Panc1 (cell line): Measurements from ENCODE around the gene ATF3. TPM values are rescaled to one million over a fixed set of nuclear protein-coding genes. Genes with fewer than 3 reads are reported as not detected.

ENCODE experiments used
- ATAC-seq: fragments of 200-7000 bp; cut with Tn5 transposase; 2 replicates; pipeline ENCODE4 v1.9.1; 2020; ENCODE audit warnings: mild to moderate bottlenecking, moderate library complexity
- BruUV-seq: library from RNA; stranded (reverse); fragments of 400-500 nt; replicated peaks from 2 replicates; lab custom pipeline; 2021; lab: Mats Ljungman, UMichigan
- CTCF ChIA-PET: fragments of 300-600 bp; sonication (Branson Sonifier 250); formaldehyde crosslinking; loops from one replicate; lab custom pipeline; 2022; ENCODE audit warnings: antibody characterized with exemption; lab: Charles Lee
- POLR2A ChIA-PET: fragments of 300-600 bp; sonication (Branson Sonifier 250); formaldehyde crosslinking; loops from one replicate; lab custom pipeline; 2022; ENCODE audit warnings: antibody characterized with exemption; lab: Charles Lee
- DNase-seq: peaks from one replicate; pipeline ENCODE4 v3.0.0-alpha.2; 2010; ENCODE audit warnings: low read depth, low spot score
- H3K27ac ChIP-seq: 2 replicates; pipeline ENCODE4 v1.5.1; 2011; ENCODE audit warnings: mild to moderate bottlenecking, low read length, inconsistent platforms
- H3K27me3 ChIP-seq: fragments of 200-500 bp; sonication (Bioruptor generic); 2 replicates; pipeline ENCODE4 v1.6.0; 2014; ENCODE audit warnings: low read length, inconsistent platforms; ENCODE audit not compliant: control insufficient read depth, insufficient read depth
- H3K36me3 ChIP-seq: fragments of 200-500 bp; sonication (Bioruptor generic); 2 replicates; pipeline ENCODE4 v1.5.1; 2014; ENCODE audit warnings: inconsistent platforms, mild to moderate bottlenecking, low read length, moderate library complexity; ENCODE audit not compliant: control insufficient read depth, insufficient read depth
- H3K4me1 ChIP-seq: 2 replicates; pipeline ENCODE4 v1.5.1; 2011; ENCODE audit warnings: inconsistent platforms, mild to moderate bottlenecking, low read length, moderate library complexity; ENCODE audit not compliant: control insufficient read depth, insufficient read depth
- H3K4me3 ChIP-seq, 2 experiments: 2 replicates each; pipeline ENCODE4 v1.5.1; 2011 to 2012; ENCODE audit warnings: low read depth in 2 of 2, low read length in 2 of 2, mild to moderate bottlenecking in 2 of 2, inconsistent platforms in 1 of 2, moderate library complexity in 1 of 2
- H3K9me3 ChIP-seq: fragments of 200-500 bp; sonication (Bioruptor generic); 2 replicates; pipeline ENCODE4 v1.5.1; 2014; ENCODE audit warnings: low read depth, mild to moderate bottlenecking, inconsistent platforms, low read length, moderate library complexity; ENCODE audit not compliant: control insufficient read depth, insufficient read depth
- POLR2AphosphoS5 ChIP-seq: IDR thresholded peaks from 2 replicates; pipeline ENCODE4 v1.6.1; 2012; ENCODE audit warnings: mild to moderate bottlenecking, low read depth, low read length, moderate library complexity
- REST ChIP-seq, 2 experiments: IDR thresholded peaks; 2 replicates each; pipeline ENCODE4 v1.6.1; 2011 to 2012; ENCODE audit warnings: low read depth in 2 of 2, control low read depth in 1 of 2, low read length in 1 of 2, mild to moderate bottlenecking in 1 of 2, moderate library complexity in 1 of 2; ENCODE audit not compliant: insufficient read depth in 1 of 2
- SIN3A ChIP-seq: IDR thresholded peaks from 2 replicates; pipeline ENCODE4 v1.6.1; 2012; ENCODE audit warnings: low read depth, mild to moderate bottlenecking, low read length, moderate library complexity, borderline replicate concordance; ENCODE audit not compliant: insufficient read depth
- TCF7L2 ChIP-seq: IDR thresholded peaks from 2 replicates; pipeline ENCODE4 v1.6.1; 2011; ENCODE audit warnings: mild to moderate bottlenecking, low read depth, low read length, inconsistent platforms
- in situ Hi-C: cut with HindIII; loops from 2 replicates; pipeline ENCODE4 v1.10.0; 2016; ENCODE audit warnings: low sequenced_read_pairs, low pct_unique_long_range_greater_than_20kb
- intact Hi-C: fragments of 100-400 bp; cut with micrococcal nuclease; formaldehyde crosslinking; loops from one replicate; pipeline ENCODE4 v1.10.0; 2022; ENCODE audit not compliant: unreplicated experiment
- total RNA-seq: library from RNA; stranded (reverse); gene quantifications from one replicate; pipeline ENCODE4 v1.2.1, GENCODE V29; 2021; ENCODE audit not compliant: unreplicated experiment
- TF ChIP-seq, protein P1 (sequence below): fragments of 450-650 bp; IDR thresholded peaks from 2 replicates; pipeline ENCODE4 v1.5.1; 2017; ENCODE audit warnings: mild to moderate bottlenecking

Gene ATF3
- total RNA-seq, 1 experiment from 2014 or later: 13.3 TPM

GRCh38 chr1:212666116-212666775, 57.7 kb downstream of the ATF3 start:
- in situ Hi-C loops: no loop called here
- no peaks in the 10 kb centered on the region for H3K9me3 ChIP-seq

More at GRCh38 chr1:212666116-212666775, 57.7 kb downstream of the ATF3 start:
- no peaks in the 10 kb centered on the region for H3K36me3 ChIP-seq
- ATAC-seq (no peak), DNase-seq (no peak)
- H3K4me3 ChIP-seq: no peak overlapping the region; a peak in 1 of 4 replicates
- ChIA-PET CTCF (interaction anchor here (1.0 to 1.5 kb wide), 5 partner anchors 32 to 83 kb away, joined by 3 to 13 read pairs (median 5); no protein-coding TSS in a partner anchor), POLR2A (no interaction called here)
- H3K27ac ChIP-seq: no peak overlapping the region
- intact Hi-C loops: loop anchor here (10.0 kb wide), 2 partner anchors 49 to 191 kb away; no protein-coding TSS in a partner anchor
- H3K4me1 ChIP-seq: no peaks in the 10 kb centered on the region
- H3K27me3 ChIP-seq: no peaks in the 10 kb centered on the region
- TF ChIP-seq SIN3A: no peak
- no peak for TF ChIP-seq REST (IDR thresholded peaks at IDR 0.05; ENCODE audit: insufficient read depth in 1 of 2, low read depth in 2 of 2, low read length in 1 of 2)
- no peak for TF ChIP-seq TCF7L2
- TF ChIP-seq, protein P1, sequence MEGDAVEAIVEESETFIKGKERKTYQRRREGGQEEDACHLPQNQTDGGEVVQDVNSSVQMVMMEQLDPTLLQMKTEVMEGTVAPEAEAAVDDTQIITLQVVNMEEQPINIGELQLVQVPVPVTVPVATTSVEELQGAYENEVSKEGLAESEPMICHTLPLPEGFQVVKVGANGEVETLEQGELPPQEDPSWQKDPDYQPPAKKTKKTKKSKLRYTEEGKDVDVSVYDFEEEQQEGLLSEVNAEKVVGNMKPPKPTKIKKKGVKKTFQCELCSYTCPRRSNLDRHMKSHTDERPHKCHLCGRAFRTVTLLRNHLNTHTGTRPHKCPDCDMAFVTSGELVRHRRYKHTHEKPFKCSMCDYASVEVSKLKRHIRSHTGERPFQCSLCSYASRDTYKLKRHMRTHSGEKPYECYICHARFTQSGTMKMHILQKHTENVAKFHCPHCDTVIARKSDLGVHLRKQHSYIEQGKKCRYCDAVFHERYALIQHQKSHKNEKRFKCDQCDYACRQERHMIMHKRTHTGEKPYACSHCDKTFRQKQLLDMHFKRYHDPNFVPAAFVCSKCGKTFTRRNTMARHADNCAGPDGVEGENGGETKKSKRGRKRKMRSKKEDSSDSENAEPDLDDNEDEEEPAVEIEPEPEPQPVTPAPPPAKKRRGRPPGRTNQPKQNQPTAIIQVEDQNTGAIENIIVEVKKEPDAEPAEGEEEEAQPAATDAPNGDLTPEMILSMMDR: no peak
- no peak for TF ChIP-seq POLR2AphosphoS5
- BruUV-seq: no TSS peak
